Measurements from ENCODE around the gene ARAP3.
A peak's percentile ranks its signal among the peaks of the same experiment; 100 is the strongest.

Gene ARAP3

DNA sequence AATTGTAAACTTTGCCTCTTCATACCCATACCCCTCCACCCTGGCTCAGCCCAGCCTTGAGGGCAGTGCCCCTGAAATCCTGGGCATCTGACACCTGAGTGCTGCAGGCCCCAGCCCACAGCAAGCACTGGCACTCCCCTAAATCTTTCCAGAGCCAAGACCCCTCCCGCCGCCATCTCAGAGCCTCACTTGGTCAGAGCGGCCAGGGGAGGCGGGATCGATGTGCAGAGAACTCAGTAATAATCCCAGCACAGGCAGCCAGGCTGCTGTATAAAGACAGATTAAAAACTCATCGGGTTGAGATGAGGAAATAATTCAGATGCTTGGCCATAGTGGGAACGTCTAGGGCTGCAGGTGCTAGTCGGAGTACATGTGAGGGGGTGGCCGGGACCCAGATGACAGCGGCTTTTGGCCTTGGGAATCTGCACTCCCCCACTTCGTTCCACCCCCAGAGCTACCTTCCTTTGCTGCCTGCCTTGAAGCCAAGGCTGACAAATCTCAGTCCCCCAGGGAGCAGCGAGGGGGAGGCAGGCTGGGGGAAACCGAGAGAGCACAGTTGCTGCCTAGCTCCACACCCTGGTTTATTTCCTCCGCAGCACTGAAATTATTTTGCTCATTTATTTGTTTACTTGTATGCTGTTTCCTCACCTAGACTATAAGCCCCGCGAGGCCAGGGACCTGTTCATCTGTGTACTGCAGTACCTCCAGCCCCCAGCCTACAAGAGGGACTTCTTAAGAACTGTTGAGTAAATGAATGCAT, 19.5 kb upstream of the ARAP3 start:
- DNase-seq, result no peak

DNA sequence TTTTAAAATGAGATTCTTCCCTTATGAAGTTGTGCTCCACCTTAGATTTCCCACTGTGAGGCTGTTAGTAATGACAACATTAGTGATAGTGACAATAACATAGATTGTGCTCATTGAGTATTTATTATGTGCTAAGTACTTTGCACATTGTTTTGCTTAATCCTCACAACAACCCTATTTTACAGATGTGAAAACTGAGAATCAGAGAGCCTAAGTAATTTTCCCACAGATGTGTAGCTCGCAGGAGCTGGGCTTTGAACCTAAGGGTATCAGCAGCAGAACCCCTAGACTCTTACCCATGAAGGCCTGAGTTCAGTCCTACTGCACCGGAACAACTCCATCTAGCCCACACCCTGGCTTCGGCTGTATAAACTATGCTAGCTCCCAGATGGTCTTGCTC, 15.6 kb upstream of the ARAP3 start:
- no peak for DNase-seq

DNA sequence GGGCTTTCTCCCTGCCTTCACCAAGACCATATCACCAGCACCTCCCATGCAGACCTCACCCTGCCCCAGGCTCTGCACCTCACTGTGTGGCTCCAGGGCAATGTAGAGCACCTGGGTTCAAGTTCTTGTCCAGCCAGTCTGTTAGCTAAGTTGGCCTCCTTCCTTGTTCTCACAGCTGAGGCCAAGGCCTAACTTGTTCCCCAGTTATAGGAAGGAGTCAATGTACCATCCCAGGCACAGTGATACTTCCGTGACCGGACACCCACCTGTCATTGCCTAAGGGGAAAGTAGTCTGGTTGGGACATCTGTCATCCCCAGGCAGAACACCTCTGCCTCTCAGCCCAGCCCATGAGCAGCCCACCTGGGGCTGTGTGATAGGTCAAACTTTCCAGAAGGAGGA, 14.4 kb upstream of the ARAP3 start:
- DNase-seq, result no peak

DNA sequence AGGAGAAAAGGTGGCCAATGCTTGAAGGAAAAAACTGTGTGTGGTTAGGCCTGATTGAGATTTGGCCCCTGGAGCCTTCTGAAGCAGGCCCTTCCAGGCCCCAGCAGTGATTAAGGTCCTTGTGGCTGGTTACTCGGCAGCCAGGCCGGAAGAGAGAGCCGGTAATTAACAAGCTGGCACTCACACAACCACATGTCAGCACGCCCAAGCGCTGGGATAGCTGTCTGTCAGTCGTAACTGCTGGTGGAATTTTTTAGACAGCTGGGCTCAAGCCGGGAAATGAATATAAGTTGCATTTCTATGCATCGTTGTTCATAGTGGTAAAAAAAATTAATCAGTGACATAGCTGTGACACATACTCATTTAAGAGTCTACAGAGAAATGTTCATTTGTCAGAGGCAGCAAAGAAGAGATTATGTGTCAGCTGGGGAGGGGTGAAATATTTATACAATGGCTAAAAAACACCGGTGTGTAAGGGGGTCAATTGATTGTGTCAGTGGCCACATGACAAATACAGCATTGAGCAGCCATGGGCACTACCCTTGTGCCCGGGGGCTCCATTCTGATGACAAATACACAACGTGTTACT, 13.7 kb upstream of the ARAP3 start:
- no peak for DNase-seq

DNA sequence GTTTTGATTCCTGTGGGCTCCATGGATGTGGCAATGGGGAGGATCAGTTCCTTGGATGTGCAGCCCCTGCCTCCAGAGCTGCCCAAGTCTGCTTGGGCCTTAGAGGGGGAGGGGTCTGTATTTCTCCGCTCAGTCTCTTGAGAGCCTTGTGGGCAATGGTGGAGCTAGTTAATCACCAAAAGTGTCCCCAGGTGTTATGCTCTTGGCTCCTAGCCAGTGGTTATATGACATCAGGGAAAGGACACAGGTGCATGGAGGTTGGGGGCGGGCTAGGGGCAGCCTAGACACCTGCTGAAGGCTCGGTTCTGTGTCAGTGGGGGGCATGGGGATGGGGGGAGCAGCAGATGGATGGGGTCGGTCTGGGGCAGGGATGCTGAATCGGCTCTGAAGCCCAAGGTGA, 12.4 kb upstream of the ARAP3 start:
- DNase-seq, result no peak

DNA sequence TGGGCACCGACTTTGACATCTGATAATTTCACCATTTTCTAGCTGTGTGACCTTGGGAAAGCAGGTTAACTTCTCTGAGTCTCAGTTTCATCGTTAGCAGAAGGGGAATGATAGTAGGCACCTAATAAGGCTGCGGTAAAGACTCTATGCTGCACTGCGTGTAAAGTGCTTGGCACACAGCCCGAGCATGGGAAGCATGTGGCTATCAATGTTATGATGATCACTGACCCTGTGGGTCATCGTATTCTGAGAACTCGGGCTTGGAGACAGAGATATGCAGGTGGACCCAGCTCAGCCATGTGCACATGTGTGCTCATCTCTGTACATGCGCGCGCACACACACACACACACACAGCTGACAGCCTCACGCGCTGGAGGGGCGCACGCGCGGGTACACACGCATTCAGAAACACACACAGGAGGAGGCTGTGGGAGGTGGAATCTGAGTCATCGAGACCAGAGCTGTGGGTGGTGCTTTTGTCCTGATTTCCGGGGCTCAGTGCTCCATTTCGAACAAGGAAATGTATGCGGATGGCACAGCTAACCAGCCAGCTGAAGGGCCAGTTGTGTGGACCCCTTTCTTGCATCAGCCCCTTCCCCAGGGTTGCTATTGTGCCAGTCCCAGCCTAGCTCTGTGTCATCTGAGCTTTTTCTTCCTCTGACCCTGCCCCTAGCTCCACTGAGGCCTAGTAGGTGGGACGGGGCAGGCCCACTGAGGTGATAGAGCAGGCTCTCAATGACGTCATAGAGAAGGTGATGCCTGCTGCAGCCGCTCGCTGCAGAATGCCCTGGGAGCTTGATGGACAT, 11.1 kb upstream of the ARAP3 start:
- peak; percentile 46 for DNase-seq

DNA sequence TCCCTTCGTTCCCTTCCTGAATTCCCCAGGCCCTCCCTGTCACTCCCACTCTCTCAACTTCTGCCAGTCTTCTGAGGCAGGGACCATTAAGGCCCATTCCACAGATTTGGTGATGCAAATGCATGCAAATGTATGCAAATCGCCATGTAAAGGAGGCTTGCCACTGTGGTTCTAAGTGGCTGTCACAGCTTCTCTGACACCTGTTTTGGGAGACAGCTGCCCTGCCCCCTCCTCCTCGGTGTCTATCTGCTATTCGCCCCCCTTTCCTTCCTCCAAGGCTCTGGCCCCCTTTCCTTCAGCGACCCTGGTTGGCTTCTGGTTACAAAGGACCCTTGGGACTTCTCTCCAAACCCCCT, 10.5 kb upstream of the ARAP3 start:
- no peak for DNase-seq

DNA sequence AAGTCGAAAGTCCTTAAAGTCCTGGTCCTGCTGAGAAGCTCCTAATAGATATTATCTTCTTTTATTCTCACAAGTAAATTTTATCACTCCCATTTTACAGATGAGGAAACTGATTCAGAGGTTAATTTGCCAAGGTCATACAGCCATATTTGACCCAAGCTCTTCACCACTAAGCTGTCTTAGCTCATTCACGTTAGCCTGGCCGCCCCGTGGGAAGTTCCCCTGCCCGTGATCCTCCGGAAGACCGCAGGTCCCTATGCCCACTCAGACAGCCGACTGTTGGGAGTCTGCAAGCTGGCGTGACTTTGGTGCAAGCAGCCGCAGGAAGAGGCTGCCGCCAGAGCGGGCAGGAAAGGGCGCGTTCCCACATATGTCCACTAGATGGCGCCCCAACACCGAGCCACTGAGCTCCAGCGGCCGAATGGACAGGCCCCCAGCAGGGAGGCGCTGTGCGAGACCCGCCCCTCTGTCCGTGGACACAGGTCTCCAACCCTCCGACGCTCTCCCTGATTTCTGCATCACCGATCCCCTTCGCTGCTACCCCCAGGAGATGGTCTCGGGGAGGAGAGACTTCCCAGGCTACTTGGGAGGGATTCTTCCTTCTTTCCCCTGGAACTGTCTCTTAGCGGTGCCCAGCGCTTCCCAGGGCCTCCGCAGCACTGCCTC, 10.0 kb upstream of the ARAP3 start:
- peak; percentile 92 for DNase-seq

DNA sequence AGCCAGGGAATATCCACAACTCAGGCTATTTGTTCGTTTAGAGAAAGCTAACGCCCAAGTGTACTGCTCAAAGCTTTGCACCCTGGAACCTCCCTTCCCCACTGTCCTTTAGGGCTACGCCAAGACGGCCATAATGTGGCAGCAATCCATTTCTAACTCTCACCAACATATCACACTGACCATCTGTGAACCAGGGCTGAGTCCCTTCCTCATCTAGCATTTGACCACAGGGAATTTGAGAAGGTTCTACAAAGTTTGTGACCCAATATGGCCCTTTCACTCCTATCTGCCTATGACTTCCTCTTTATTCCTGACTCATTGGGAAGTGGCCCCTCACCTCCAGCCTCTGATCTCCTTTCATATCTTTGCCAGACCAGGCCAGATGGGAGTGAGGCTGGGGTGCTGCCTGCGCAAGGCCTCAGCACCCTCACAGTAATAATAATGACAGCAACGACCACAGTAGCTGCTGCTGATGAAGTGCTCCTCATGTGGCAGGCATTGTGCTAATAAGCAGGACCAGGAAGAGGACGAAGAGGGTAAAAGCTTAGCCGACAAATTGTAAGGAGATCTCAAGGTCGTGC, 9.3 kb upstream of the ARAP3 start:
- DNase-seq, result peak; percentile 86

DNA sequence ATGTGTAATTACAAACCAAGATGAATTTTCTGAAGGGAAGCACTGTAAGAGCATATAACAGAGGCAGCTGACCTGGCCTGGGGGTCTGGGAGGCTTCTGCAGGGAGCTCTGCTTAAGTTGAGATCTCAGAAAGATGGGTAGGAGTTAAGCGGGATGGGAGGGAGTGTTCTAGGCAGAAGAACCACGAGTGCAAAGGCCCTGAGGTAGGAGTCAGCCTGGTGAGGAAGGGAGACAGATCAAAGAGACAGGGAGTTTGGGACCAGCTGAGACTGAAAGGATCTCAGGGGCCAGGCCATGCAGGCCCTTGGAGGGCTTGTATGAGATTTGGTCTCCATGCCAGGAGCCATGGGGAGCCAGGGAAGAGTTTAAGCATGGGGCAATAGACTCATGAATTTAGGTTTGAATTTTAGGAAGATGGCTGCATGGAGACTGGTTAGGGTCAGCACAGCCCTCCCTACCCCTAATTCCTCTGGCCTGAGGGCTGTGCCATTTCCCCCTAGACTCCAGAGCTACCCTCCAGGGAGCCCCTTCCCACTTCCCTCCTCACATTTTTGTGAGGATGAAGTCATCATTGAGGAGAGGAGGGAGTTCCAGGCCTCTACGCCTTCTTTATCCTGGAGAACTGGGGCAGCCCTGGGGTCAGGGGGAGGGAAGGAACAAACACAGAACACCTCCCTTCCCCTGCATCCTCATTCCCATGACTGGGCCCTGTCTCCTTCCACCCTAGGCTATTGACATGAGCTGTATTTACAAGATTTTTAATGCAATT, 4.8 kb upstream of the ARAP3 start:
- DNase-seq, result no peak

DNA sequence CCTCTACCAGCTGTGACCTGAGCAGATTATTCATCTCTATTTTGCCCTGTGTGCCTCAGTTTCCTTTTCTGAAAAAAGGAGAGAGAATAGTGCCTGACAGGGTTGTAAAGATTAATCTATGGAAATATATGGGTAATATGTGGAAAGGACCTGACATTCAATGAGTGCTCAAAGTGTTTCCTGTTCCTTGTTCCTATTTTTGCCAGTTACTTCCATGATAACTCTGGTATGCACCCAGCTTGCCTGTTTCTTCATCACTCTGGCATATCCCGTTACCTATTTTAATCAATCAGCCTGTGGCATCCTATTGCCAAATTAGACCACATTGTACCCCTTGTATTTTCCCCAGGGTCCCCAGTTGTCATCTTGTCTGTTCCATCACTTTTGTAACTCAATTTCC, 3.6 kb upstream of the ARAP3 start:
- no peak for DNase-seq

DNA sequence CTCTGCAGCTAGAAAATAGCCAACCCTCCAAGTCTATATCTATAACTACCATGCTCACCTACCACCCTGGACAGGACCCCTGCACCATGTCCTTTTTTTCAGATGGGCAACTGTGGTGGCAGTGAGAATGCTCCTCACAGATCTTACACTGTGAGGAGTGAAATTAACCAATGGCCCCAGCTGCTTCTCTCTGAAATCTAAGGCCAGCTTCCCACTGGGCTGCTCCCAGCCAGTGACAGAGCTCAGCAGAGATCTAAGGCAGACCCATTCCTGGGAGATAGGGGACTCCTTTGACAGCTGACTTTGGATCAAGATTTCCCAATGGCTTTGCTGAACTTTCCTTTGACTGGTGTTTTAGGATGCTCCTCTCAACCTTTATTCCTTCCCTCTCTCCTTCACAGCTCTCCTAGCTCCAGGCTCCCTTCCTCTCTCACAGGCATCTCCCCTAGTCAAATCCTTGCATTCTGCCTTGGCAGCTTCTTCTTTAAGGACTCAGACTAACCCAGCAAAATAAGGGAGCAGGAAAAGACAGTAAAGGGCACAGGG, 1.6 kb upstream of the ARAP3 start:
- DNase-seq, result peak; percentile 13

DNA sequence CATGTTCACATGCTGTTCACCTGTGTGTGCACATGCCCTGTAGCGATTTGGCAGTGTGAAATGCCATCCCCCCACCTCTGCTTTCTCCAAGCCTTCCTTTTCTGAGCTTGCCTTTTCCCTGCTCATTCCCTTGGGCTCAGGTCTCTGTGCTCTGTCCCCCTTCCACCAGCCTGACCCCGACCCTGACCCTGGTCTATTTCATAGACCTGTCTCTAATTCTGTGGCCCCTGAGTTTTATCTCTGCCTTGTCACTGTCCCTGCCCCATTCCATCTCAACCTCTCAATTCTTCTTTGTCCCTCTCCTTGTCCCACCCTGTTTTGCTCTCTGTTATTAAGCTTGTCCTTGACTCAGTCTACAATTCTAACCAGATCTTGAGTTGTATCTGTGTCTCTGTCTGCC, 735 bp downstream of the ARAP3 start:
- no peak for DNase-seq

DNA sequence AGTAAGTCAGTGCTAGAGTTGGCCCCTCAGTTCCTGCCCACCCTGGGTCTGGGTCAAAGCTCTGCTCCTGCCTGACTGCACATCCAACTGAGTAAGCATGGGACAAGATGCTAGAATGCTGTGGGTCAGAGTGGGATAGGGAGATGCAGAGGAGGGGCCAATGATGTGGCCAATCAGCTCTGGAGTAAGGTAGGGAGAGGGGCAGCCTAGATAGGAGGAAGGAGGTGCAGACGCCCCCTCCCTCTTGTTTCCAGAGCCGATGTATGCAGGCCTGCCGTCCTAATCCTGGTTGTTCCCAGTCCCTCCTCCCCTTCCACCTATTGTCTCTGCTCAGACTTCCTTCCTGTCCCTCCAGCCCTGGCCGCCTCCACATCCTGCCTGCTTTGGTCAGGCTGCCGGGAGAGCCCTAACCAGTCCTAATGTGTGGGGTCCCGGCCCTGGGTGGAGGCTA, 1.3 kb downstream of the ARAP3 start:
- DNase-seq, result no peak

DNA sequence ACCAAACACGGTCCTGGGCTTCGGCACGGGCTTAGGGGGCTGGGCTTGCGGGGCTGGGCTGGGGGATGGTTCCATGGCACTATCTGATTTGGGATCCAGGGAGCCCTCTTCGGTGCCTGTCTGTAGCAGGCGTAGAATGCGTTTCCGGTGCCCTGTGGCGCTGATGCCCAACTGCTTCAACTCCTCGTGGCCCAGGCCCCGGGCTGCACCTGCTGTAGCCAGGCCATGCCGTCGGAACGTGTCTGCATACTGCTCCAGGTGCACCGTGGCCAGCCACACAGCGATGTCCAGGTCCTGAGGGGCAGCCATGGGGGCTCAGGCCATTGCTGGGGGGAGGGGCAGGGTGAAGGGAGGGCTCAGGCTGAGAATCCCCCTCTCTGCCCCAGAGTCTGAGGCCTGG, 1.9 kb downstream of the ARAP3 start:
- DNase-seq, result no peak

DNA sequence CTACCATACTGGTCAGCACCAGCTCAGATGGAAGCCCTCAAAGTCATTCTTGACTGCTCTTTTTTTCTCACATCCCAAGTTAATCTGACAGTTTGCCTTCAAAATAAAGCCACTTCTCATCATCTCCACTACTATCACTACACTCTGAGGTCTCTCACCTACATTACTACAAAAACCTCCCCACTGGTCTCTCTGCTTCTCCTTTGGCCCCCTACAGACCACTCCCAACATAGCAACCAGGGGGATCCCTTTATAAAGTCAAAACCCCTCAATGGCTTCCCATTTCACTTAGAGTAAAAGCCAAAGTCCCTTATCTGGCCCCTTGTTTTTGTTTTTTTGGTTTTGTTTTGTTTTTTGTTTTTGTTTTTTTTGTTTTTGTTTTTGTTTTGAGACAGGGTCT, 4.6 kb downstream of the ARAP3 start:
- peak; percentile 37 for DNase-seq

DNA sequence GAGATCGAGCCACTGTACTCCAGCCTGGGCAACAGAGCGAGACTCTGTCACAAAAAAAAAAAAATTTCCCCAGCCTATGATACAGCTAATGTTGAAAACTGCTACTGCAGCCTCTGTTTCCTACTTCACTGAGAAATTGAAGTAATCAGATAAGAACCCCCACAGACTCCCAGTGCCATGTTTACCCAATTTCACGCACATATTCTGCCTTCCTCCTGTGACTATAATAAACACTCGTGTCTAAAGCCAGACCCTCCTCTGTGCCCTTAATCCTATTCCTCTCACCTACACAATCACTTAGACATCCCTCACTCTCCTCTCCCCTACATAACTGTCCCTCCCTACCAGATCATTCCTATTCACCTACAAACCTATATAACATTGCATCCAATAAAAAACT, 6.4 kb downstream of the ARAP3 start:
- DNase-seq, result no peak

DNA sequence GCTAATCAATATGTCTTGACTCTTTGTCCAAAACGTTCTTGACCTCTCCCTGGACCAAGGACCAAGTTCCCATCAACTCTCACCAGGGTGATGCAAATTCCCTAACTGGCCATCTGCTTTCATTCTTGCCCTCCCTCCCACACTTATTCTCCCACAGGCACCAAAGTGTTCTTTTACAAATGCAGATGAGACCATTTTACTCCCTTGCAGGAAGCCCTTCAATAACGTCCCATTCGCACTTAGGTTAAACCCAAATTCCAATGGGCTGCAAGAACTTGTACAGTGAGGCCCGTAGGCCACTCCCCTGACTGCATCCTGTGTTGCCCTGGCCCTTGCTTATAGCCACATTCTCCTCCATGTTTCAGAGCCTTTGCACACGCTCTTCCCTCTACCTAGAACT, 7.3 kb downstream of the ARAP3 start:
- no peak for DNase-seq

DNA sequence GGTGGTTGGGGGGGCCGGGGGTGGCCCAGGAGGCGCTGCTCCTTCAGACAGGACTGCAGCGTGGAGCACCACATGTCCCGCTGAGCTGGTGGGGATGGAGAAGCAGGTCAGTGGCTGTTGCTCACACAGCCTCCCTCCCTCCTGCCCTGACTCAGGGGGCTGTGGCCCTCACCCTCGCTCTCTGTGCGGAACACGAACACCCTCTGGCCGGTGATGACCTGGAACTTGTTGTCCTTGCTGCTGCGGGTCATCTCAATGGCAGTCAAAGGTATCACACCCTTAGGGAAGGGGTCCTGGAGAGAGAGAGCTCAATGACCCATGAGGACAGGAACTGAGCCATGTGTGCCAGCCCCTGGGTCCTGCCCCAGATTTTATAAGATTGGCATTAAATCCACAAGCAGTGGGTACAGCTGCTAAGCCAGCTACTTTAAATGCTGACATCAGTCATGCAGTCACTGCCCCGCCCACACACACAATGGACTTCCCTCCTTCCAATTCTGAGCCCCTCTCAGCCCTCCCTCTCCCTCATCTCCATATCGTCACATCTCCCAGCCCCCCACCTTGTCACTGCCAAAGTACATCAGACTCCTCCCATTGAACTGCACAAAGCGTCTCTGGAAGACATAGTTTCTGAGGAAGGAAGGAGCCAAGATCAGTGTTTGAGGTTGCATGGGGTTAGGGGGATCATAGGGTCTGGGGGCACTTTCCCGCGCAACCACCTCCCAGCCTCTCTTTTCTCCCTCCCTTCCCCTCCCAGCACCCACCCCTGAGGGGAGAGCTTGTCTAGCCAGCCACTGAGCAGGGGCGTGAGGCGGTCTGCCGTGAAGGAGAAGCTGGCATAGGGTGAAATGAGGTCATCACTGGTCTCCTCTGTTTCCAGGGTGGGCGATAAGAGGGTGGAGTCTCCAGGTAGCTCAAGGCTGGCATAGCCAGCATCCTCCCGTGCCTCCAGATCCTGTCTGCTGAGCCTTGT, 8.9 kb downstream of the ARAP3 start:
- DNase-seq, result peak; percentile 56

DNA sequence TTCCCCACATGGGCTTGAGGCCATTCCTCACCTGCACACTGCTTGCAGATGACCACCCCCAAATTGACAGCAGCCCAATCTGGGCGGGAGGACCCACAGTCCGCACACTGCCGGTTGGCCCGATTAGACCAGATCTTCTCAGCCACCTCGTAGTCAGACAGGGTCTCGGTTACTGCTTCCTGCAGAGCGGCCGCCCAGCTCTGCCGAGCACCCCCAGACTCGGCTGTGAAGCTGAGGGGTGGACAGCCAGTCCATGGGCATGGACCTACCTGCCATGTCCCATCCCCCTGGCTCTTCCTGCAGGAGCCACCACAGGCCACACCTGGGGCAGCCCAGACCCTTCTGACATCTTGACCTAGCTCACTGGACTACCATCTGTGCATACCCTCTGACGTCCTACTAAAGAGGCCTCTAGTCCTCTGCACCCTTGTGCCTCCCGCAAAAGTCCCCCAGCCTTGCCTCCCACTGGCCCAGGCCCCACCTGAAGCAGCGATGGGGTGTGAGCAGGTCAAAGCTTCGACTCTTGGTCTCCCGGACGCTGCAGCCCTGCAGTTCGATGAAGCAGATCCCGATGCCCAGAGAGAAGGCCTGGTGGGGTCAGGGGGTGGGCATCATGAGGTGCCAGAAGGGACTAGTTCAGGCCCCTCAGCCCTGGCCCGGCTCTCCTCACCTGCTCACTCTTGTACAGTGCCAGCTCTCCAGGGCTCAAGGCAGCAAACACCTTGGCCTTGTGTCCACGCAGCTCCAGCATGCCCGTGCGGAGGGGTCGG, 9.8 kb downstream of the ARAP3 start:
- no peak for DNase-seq
